Measurements from ENCODE around the gene RLF.

Gene RLF

GRCh38 chr1:40161125-40161887, at the start of gene RLF:
RLF (plus strand) TSS chr1:40161387; CDS start chr1:40161400, 13 bp downstream.
- DNase-seq = peak; percentile 98

GRCh38 chr1:40114400-40114799, 46.8 kb upstream of the RLF start:
- no peak for DNase-seq

GRCh38 chr1:40120128-40120527, 41.1 kb upstream of the RLF start:
- DNase-seq = no peak

GRCh38 chr1:40122855-40123254, 38.3 kb upstream of the RLF start:
- DNase-seq = no peak

GRCh38 chr1:40130892-40131291, 30.3 kb upstream of the RLF start:
- no peak for DNase-seq

- DNase-seq = no peak
Measured at GRCh38 chr1:40132383-40133311, 28.5 kb upstream of the RLF start.

- no peak for DNase-seq
Measured at GRCh38 chr1:40133312-40133665, 27.9 kb upstream of the RLF start.

- DNase-seq = no peak
Measured at GRCh38 chr1:40133839-40134238, 27.3 kb upstream of the RLF start.

GRCh38 chr1:40140211-40140973, 20.8 kb upstream of the RLF start:
- DNase-seq = no peak

- no peak for DNase-seq
Measured at GRCh38 chr1:40141878-40142535, 19.2 kb upstream of the RLF start.

GRCh38 chr1:40143891-40144575, 17.2 kb upstream of the RLF start:
- DNase-seq = peak; percentile 76

- DNase-seq = no peak
Measured at GRCh38 chr1:40151457-40152079, 9.6 kb upstream of the RLF start.

- no peak for DNase-seq
Measured at GRCh38 chr1:40153073-40153770, 8.0 kb upstream of the RLF start.

GRCh38 chr1:40155135-40155534, 6.1 kb upstream of the RLF start:
- DNase-seq = no peak

- DNase-seq = no peak
Measured at GRCh38 chr1:40155910-40156309, 5.3 kb upstream of the RLF start.

GRCh38 chr1:40160806-40161124, 422 bp upstream of the RLF start:
- no peak for DNase-seq

- no peak for DNase-seq
Measured at GRCh38 chr1:40161888-40162397, 756 bp downstream of the RLF start.

- DNase-seq = no peak
Measured at GRCh38 chr1:40162753-40163441, 1.7 kb downstream of the RLF start.

GRCh38 chr1:40167317-40167716, 6.1 kb downstream of the RLF start:
- DNase-seq = no peak

GRCh38 chr1:40171036-40171435, 9.8 kb downstream of the RLF start:
- no peak for DNase-seq
